HUES64 (cell line): ENCODE results near the gene SH3GLB1. TPM values are rescaled to one million over a fixed set of nuclear protein-coding genes. Genes with fewer than 3 reads are reported as not detected.
"Not testable (repeated sequence)": the region's sequence is repeated elsewhere in the genome, so short reads cannot be mapped to it uniquely, and the experiment has no call there.

Experiments
- H3K27ac ChIP-seq: 2 replicates; pipeline ENCODE4 v1.7.0; 2013; ENCODE audit warnings: low read depth, low read length, inconsistent platforms
- H3K27me3 ChIP-seq: 2 replicates; pipeline ENCODE4 v1.6.1; 2013; ENCODE audit warnings: mild to moderate bottlenecking, low read length; ENCODE audit not compliant: insufficient read depth
- H3K36me3 ChIP-seq: 2 replicates; pipeline ENCODE4 v1.6.1; 2013; ENCODE audit warnings: mild to moderate bottlenecking, low read length; ENCODE audit not compliant: insufficient read depth
- H3K4me1 ChIP-seq: 2 replicates; pipeline ENCODE4 v1.6.1; 2013; ENCODE audit warnings: mild to moderate bottlenecking, low read length, moderate library complexity; ENCODE audit not compliant: insufficient read depth
- H3K4me3 ChIP-seq: 2 replicates; pipeline ENCODE4 v1.5.1; 2013; ENCODE audit warnings: mild to moderate bottlenecking, low read length, moderate library complexity
- H3K9ac ChIP-seq: 2 replicates; pipeline ENCODE4 v1.6.1; 2013; ENCODE audit warnings: mild to moderate bottlenecking, low read depth, low read length
- H3K9me3 ChIP-seq: 2 replicates; pipeline ENCODE4 v1.6.1; 2013; ENCODE audit warnings: low read depth, low read length; ENCODE audit not compliant: insufficient read depth
- WGBS: fragments of 150-250, 120-280 bp; methylation state at CpG from one replicate; pipeline ENCODE4 v1.1.7; 2013; ENCODE audit warnings: missing lambda C conversion rate; 5-methylcytosine and 5-hydroxymethylcytosine counted together
- polyA plus RNA-seq, 2 experiments: library from polyadenylated mRNA; stranded (reverse); fragments of 50-300 nt; gene quantifications; one replicate each; pipeline ENCODE4 v1.2.3, GENCODE V29; 2013

Gene SH3GLB1
- 20.7 TPM for polyA plus RNA-seq (2013, experiment 1 of 2)
- polyA plus RNA-seq (2013, experiment 2 of 2), result 23.6 TPM

GRCh38 chr1:86704458-86704971, at the start of gene SH3GLB1:
TSS of gene SH3GLB1 (plus strand) at chr1:86704576. CDS start at chr1:86704900, 324 bp downstream.
- Histone ChIP-seq H3K9me3 (no peaks in the 10 kb centered on the region), H3K27me3 (peaks cover 8% of the 10 kb centered on the region; the same call in 1 of the 2 replicates), H3K9ac (peak within 1 kb of the TSS; percentile 88), H3K27ac (peak within 1 kb of the TSS; percentile 91), H3K36me3 (no peaks in the 10 kb centered on the region), H3K4me3 (peak within 1 kb of the TSS; percentile 91), H3K4me1 (peaks cover 20% of the 10 kb centered on the region)
- WGBS, result under 1% methylated on average over 71 of the region's 71 CpGs

- not testable (repeated sequence) for H3K4me3 ChIP-seq, H3K9ac ChIP-seq, H3K27me3 ChIP-seq, H3K9me3 ChIP-seq, H3K27ac ChIP-seq, H3K36me3 ChIP-seq, H3K4me1 ChIP-seq
- 94% methylated on average over 7 of the region's 7 CpGs for WGBS
Observed at GRCh38 chr1:86658381-86658780, 46.0 kb upstream of the SH3GLB1 start.

GRCh38 chr1:86666368-86666767, 38.0 kb upstream of the SH3GLB1 start:
- Histone ChIP-seq H3K4me1 (no peaks in the 10 kb centered on the region), H3K27ac (no peak overlapping the region), H3K27me3 (no peaks in the 10 kb centered on the region), H3K9ac (no peak overlapping the region), H3K9me3 (no peaks in the 10 kb centered on the region), H3K36me3 (no peaks in the 10 kb centered on the region), H3K4me3 (no peak overlapping the region)
- WGBS, result 97% methylated on average over 4 of the region's 4 CpGs

DNA sequence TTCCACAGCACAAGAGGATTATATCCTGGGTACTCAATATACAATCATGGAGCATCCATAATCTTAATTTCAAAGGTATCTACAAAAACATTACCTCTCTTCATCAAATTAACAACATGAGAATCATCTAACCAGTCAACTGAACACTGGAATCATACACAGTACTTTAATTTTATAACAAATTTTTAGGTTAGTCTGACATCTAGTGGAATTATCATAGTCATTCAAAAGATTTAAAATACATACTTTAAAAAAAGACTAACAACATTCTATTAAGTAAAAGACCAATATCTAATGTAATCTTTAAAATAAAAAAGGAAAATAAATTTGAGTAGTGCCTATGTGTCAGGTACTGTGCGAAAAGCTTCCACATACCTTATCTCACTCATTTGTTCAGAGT, 16.8 kb upstream of the SH3GLB1 start:
- H3K27ac ChIP-seq, result no peak overlapping the region
- H3K36me3 ChIP-seq, result no peaks in the 10 kb centered on the region
- H3K27me3 ChIP-seq, result no peaks in the 10 kb centered on the region
- H3K9me3 ChIP-seq, result no peaks in the 10 kb centered on the region
- H3K4me1 ChIP-seq, result peaks cover 3% of the 10 kb centered on the region; the same call in 1 of the 2 replicates
- no CpG with 5 or more reads among the region's 1 CpG for WGBS
- no peak overlapping the region for H3K4me3 ChIP-seq
- no peak overlapping the region for H3K9ac ChIP-seq

- Histone ChIP-seq H3K4me3 (no peak overlapping the region), H3K9ac (no peak overlapping the region), H3K27me3 (no peaks in the 10 kb centered on the region), H3K27ac (no peak overlapping the region), H3K9me3 (no peaks in the 10 kb centered on the region), H3K4me1 (peaks cover 14% of the 10 kb centered on the region; the same call in 1 of the 2 replicates), H3K36me3 (no peaks in the 10 kb centered on the region)
- 48% methylated on average over 6 of the region's 6 CpGs for WGBS
Observed at GRCh38 chr1:86692641-86693040, 11.7 kb upstream of the SH3GLB1 start.

DNA sequence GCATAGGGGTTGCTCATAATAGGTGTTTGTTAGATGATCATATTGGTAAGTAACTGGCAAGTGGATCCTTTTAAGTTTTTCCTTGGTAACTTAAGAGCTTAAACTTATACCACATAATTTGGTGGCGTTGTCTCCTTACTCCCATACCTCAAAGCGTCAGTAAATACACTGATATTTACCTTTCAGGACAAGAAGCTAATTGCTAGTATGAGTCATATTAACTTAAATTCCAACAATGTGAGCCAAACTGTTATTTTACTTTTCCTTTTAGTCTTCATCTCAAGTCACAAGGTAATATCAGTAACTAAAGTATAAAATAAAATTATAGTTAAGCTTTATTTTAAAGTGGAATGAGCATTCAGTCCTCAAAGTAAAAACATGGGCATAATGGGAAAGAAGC, 9.0 kb upstream of the SH3GLB1 start:
- 67% methylated on average over 2 of the region's 2 CpGs for WGBS
- peaks cover 14% of the 10 kb centered on the region; the same call in 1 of the 2 replicates for H3K4me1 ChIP-seq
- H3K9ac ChIP-seq, result no peak overlapping the region
- H3K9me3 ChIP-seq, result no peaks in the 10 kb centered on the region
- no peaks in the 10 kb centered on the region for H3K36me3 ChIP-seq
- H3K4me3 ChIP-seq, result no peak overlapping the region
- no peaks in the 10 kb centered on the region for H3K27me3 ChIP-seq
- H3K27ac ChIP-seq, result no peak overlapping the region

DNA sequence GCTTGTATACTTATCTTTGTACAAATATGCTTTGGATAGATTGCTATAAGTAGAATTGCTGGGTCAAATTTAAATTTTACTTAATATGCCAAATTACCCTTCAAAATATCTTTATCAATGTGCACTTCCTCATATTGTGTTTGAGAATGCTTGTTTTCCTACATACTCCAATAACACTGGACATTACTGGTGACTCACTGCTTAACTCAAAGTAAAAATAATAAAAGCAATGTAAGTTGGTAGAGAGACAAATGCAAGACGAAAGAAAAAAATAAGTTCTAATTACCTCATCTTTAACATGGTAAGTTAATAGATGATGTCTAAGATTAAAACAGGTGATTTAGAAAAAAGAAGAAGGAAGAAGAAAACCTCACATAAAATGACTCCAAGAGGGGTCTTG, 7.9 kb upstream of the SH3GLB1 start:
- no peaks in the 10 kb centered on the region for H3K27me3 ChIP-seq
- H3K4me3 ChIP-seq, result no peak overlapping the region
- no peaks in the 10 kb centered on the region for H3K9me3 ChIP-seq
- no peak overlapping the region for H3K9ac ChIP-seq
- H3K4me1 ChIP-seq, result peaks cover 14% of the 10 kb centered on the region; the same call in 1 of the 2 replicates
- H3K27ac ChIP-seq, result no peak overlapping the region
- H3K36me3 ChIP-seq, result no peaks in the 10 kb centered on the region
- no CpG with 5 or more reads among the region's 1 CpG for WGBS

DNA sequence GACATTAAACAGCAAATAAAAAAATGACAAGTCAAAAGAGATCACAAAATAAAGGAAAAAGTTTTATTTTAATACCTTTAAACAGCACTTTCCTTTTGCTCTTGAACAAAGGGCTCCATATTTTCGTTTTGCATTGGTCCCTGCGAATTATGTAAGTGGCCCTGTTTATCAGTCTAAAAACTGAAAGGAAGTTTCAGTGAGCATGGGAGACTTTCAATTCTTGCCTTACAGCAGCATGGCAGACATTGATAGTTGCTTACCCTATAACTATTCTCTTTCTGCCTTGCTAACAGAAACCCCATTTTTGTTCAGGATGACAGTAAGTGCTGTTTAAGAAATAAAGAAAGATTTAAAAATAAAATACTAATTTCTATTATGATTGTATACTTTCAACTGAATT, 5.2 kb upstream of the SH3GLB1 start:
- H3K27me3 ChIP-seq, result peaks cover 8% of the 10 kb centered on the region; the same call in 1 of the 2 replicates
- H3K4me1 ChIP-seq, result peaks cover 15% of the 10 kb centered on the region; the same call in 1 of the 2 replicates
- no peak overlapping the region for H3K4me3 ChIP-seq
- no peak overlapping the region for H3K9ac ChIP-seq
- WGBS, result 100% methylated on average over 2 of the region's 2 CpGs
- no peaks in the 10 kb centered on the region for H3K36me3 ChIP-seq
- no peak overlapping the region for H3K27ac ChIP-seq
- H3K9me3 ChIP-seq, result no peaks in the 10 kb centered on the region

- no peak overlapping the region for H3K9ac ChIP-seq
- H3K27me3 ChIP-seq, result peaks cover 8% of the 10 kb centered on the region; the same call in 1 of the 2 replicates
- WGBS, result 67% methylated on average over 1 of the region's 1 CpG
- H3K27ac ChIP-seq, result no peak overlapping the region
- peaks cover 17% of the 10 kb centered on the region for H3K4me1 ChIP-seq
- no peaks in the 10 kb centered on the region for H3K36me3 ChIP-seq
- H3K4me3 ChIP-seq, result no peak overlapping the region
- no peaks in the 10 kb centered on the region for H3K9me3 ChIP-seq
Observed at GRCh38 chr1:86701731-86702130, 2.6 kb upstream of the SH3GLB1 start.

- not testable (repeated sequence) for H3K36me3 ChIP-seq, H3K9me3 ChIP-seq, H3K9ac ChIP-seq, H3K27me3 ChIP-seq, H3K4me3 ChIP-seq, H3K27ac ChIP-seq
- peaks cover 20% of the 10 kb centered on the region for H3K4me1 ChIP-seq
- 88% methylated on average over 4 of the region's 5 CpGs for WGBS
Observed at GRCh38 chr1:86702954-86703494, 1.4 kb upstream of the SH3GLB1 start.

DNA sequence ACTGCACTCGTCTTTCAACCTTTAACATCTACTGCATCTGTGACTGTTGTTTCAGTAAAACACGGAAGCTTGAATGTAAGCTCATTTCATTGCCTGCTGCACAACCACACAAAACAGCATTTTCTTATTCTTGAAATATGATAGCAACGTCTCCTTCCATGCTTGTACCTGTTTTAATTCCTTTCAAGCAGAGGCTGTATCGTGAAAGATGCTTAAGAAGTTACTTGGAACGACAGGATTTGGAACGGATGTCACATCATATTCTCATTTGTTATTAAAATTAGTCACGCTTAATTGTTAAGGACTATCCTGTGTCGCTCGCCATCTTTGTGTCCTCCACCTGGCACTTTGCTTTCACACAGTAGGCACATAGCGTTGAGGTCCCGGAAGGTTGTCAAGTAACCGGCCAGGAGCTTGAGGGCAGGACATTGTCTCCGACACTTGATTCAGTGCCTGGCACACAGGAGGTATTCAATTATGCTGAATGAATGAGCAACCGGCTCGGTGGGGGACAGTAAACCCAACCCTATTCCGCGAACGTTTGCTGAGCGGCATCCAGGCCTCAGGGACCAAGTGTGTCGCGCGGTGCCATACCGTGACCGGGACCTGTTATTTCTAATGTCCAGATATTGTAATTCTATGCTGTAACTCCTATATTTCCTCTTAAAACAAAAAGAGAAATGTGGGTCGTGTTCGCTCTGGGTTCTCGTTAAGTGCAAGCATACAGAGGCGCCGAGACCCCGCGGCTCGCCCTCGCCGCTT, 499 bp upstream of the SH3GLB1 start:
- WGBS, result 13% methylated on average over 34 of the region's 34 CpGs
- Histone ChIP-seq H3K9me3 (no peaks in the 10 kb centered on the region), H3K36me3 (no peaks in the 10 kb centered on the region), H3K4me3 (peak overlapping the region; percentile 91), H3K4me1 (peaks cover 20% of the 10 kb centered on the region), H3K27ac (peak overlapping the region; percentile 91), H3K9ac (peak overlapping the region; percentile 88), H3K27me3 (peaks cover 8% of the 10 kb centered on the region; the same call in 1 of the 2 replicates)
